SU-DHL-6 (cell line): ENCODE measurements around the gene PDAP1.
A peak's percentile ranks its signal among the peaks of the same experiment; 100 is the strongest.
"Not testable (repeated sequence)": the region's sequence is repeated elsewhere in the genome, so short reads cannot be mapped to it uniquely, and the experiment has no call there.

Experiments
- H2AFZ ChIP-seq: fragments of 200-600 bp; sonication (generic); 2 replicates; pipeline ENCODE4 v1.6.1; 2014; ENCODE audit warnings: low read depth, mild to moderate bottlenecking, moderate library complexity, mixed read lengths, antibody characterized with exemption, low read length; ENCODE audit not compliant: severe bottlenecking
- H3F3A ChIP-seq: fragments of 200-600 bp; shearing (Covaris generic); 2 replicates; pipeline ENCODE4 v1.6.0; 2016; ENCODE audit warnings: antibody characterized with exemption, mild to moderate bottlenecking; ENCODE audit not compliant: insufficient read depth
- H3K27ac ChIP-seq: fragments of 200-600 bp; sonication (generic); 2 replicates; pipeline ENCODE4 v1.5.1; 2016; ENCODE audit warnings: low read depth, mild to moderate bottlenecking, low read length, moderate library complexity, mixed read lengths
- H3K27me3 ChIP-seq: fragments of 200-600 bp; sonication (generic), shearing (Covaris generic); 2 replicates; pipeline ENCODE4 v1.6.0; 2014; ENCODE audit warnings: mild to moderate bottlenecking, low read length
- H3K36me3 ChIP-seq: fragments of 200-600 bp; sonication (generic); 2 replicates; pipeline ENCODE4 v1.6.1; 2014; ENCODE audit warnings: mild to moderate bottlenecking, low read length, mixed read lengths
- H3K4me2 ChIP-seq: fragments of 300-600, 200-600 bp; shearing (Covaris generic), sonication (generic); 2 replicates; pipeline ENCODE4 v1.6.0; 2014; ENCODE audit warnings: low read length, low read depth, mild to moderate bottlenecking; ENCODE audit not compliant: poor library complexity, severe bottlenecking
- H3K4me3 ChIP-seq: fragments of 200-600 bp; sonication (generic); 2 replicates; pipeline ENCODE4 v1.5.1; 2014; ENCODE audit warnings: antibody characterized with exemption, low read length, mild to moderate bottlenecking, mixed read lengths; ENCODE audit not compliant: insufficient read depth, poor library complexity, severe bottlenecking
- H3K79me2 ChIP-seq: fragments of 200-600 bp; sonication (generic); 2 replicates; pipeline ENCODE4 v1.6.1; 2014; ENCODE audit warnings: mild to moderate bottlenecking, low read length, moderate library complexity; ENCODE audit not compliant: insufficient read depth
- H3K9ac ChIP-seq: fragments of 200-600 bp; sonication (generic); 2 replicates; pipeline ENCODE4 v1.7.0; 2014; ENCODE audit warnings: mild to moderate bottlenecking, low read length
- H3K9me2 ChIP-seq: fragments of 200-600 bp; sonication (generic); replicated peaks from 2 replicates; pipeline ENCODE4 v1.6.1; 2014; ENCODE audit warnings: low read length; ENCODE audit not compliant: insufficient read depth
- H3K9me3 ChIP-seq: fragments of 200-600 bp; sonication (generic); 2 replicates; pipeline ENCODE4 v1.6.1; 2014; ENCODE audit warnings: low read length, mixed read lengths; ENCODE audit not compliant: insufficient read depth
- H4K20me1 ChIP-seq: fragments of 200-600 bp; sonication (generic); 2 replicates; pipeline ENCODE4 v1.6.1; 2014; ENCODE audit warnings: low read depth, mild to moderate bottlenecking, antibody characterized with exemption, low read length, moderate library complexity, mixed read lengths
- CTCF ChIP-seq: fragments of 200-600 bp; sonication (generic); IDR thresholded peaks from one replicate; pipeline ENCODE4 v1.5.1; 2017; ENCODE audit warnings: antibody characterized with exemption, mild to moderate bottlenecking, low read length, moderate library complexity; ENCODE audit not compliant: insufficient read depth, poor library complexity, severe bottlenecking
- EZH2phosphoT487 ChIP-seq: fragments of 200-600 bp; sonication (generic), shearing (Covaris generic); conservative IDR thresholded peaks from 2 replicates; pipeline ENCODE4 v1.6.1; 2018; ENCODE audit warnings: mild to moderate bottlenecking, antibody characterized with exemption, low read length, moderate library complexity, mixed read lengths

PDAP1 gene

DNA sequence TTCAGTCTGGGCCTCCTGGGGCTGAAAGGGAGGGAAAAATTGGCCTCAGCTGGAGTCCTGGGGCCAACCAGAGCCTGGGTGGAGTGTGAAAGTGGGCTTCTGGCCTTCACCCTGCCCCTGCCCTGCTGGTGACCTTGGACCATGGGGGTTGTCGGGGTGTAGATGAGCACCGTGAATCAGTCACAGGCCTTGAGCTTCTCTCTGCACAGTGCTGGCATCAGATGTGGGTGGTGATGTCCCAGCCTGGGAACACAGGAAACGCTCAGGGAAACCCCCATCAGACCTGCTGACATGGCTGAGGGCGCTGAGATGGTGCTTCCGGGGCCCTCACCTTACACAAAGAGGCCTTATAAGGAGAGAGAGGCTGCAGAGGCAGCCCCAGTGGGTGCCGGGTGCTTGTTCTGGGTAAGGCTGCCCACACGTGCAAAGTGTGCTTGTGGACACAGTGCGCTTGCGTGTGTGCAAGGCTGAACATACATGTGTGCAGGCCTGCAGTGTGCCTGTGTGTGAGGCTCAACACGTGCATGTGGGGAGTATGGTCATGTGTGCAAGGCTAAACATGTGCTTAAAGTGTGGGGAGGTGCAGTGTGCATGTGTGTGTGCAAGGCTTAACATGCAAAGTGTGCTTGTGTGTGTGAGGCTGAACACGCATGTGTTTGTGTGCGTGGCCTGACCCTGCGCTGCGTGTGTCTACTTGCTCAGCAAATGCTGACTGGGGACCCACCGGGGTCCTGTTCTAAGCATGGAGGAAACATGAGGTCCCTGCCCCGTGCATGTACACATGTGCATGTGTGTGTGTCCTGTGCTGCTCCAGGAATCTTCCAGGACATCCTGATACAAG lies 27.4 kb downstream of the PDAP1 start:
- no peak for TF ChIP-seq EZH2phosphoT487
- TF ChIP-seq CTCF = no peak
- peaks cover 81% of the 10 kb centered on the region for H3K79me2 ChIP-seq
- H2AFZ ChIP-seq = no peak overlapping the region
- 0 out of 2 replicates have a peak, but pooled peaks cover 2% of the 10 kb centered on the region for H3K36me3 ChIP-seq
- peak overlapping the region; percentile 50 for H3K4me2 ChIP-seq
- peak overlapping the region; percentile 19 for H3K4me3 ChIP-seq
- H3K9me2 ChIP-seq = no peaks in the 10 kb centered on the region
- peak overlapping the region; percentile 88 for H3K27ac ChIP-seq
- peaks cover 28% of the 10 kb centered on the region for H3F3A ChIP-seq
- H3K27me3 ChIP-seq = no peaks in the 10 kb centered on the region
- peak overlapping the region; percentile 54 for H3K9ac ChIP-seq
- H4K20me1 ChIP-seq = peaks cover 8% of the 10 kb centered on the region; the same call in 1 of the 2 replicates
- no peaks in the 10 kb centered on the region for H3K9me3 ChIP-seq

DNA sequence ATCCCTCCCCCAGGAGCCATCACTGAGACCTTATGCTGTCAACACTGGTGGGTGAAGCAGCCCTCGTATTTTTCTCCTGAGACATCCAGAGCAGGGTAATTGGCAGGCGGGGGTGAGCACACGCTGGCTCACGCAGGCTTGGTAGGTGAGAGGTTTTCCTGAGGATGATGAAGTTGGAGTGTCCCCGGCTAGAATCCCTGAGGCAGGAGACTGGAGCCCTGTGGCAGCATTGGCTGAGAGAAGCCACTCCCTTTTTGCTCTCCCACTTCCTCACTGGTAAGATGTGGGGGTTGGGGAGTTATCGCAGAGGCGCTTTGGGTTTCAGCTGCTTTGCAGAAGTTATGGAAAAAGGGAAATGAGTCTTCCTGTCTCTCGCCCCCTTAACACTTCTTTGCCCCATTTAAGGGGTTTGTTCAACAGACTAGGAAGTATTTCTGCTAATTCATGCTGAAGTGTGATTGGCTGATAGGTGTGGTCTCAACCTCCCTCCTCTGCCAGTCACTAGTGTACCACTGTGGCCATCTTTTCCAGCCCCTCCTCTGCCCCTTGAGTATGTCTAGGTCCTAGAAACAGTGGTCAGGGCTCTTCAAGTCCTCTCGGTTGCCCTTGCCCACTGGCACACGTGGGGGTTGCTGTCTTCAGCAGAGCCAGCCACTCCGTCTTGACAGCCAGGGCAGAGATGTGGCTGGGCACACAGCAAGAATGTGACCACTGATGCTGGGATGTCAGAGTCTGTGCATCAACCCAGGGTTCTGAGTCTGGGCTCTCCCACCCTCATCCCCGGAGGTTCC lies 28.2 kb downstream of the PDAP1 start:
- no peaks in the 10 kb centered on the region for H3K27me3 ChIP-seq
- H3K9ac ChIP-seq = peak overlapping the region; percentile 54
- TF ChIP-seq EZH2phosphoT487 = no peak
- TF ChIP-seq CTCF = no peak
- peak overlapping the region; percentile 88 for H3K27ac ChIP-seq
- 0 out of 2 replicates have a peak, but pooled peaks cover 2% of the 10 kb centered on the region for H3K36me3 ChIP-seq
- H3K79me2 ChIP-seq = peaks cover 84% of the 10 kb centered on the region
- peak overlapping the region; percentile 19 for H3K4me3 ChIP-seq
- H2AFZ ChIP-seq = no peak overlapping the region
- H4K20me1 ChIP-seq = peaks cover 11% of the 10 kb centered on the region; the same call in 1 of the 2 replicates
- H3F3A ChIP-seq = peaks cover 30% of the 10 kb centered on the region
- H3K9me3 ChIP-seq = no peaks in the 10 kb centered on the region
- peak overlapping the region; percentile 50 for H3K4me2 ChIP-seq
- H3K9me2 ChIP-seq = no peaks in the 10 kb centered on the region

DNA sequence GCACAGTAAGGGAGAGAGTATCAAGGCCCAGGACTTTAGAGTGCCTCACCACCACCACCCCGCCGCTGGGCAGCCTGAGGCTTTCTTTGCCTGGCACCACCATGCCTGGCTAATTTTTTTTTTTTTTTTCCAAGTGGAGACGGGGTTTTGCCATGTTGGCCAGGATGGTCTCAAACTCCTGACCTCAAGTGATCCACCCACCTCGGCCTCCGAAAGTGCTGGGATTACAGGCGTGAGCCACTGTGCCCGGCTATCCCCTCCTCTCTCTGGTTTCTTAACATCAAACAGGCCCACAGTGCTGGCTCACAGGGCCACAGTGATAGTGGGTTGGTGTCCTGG lies 28.7 kb downstream of the PDAP1 start:
- Histone ChIP-seq H3K4me2 (peak overlapping the region; percentile 50), H3K9ac (peak overlapping the region; percentile 54), H3K4me3 (peak overlapping the region; percentile 2), H4K20me1 (peaks cover 11% of the 10 kb centered on the region; the same call in 1 of the 2 replicates), H3K79me2 (peaks cover 90% of the 10 kb centered on the region), H3F3A (peaks cover 30% of the 10 kb centered on the region), H3K27ac (peak overlapping the region; percentile 88)
- not testable (repeated sequence) for H2AFZ ChIP-seq, H3K36me3 ChIP-seq, H3K27me3 ChIP-seq, H3K9me2 ChIP-seq, H3K9me3 ChIP-seq
